T-helper 9 cell (primary cell): ENCODE results near the gene TREML1.

ENCODE experiments used
- DNase-seq: peaks from one replicate; pipeline ENCODE4 v3.0.0-alpha.2; 2020

Gene TREML1

GRCh38 chr6:41177695-41178094, 23.5 kb upstream of the TREML1 start:
- no peak for DNase-seq

DNA sequence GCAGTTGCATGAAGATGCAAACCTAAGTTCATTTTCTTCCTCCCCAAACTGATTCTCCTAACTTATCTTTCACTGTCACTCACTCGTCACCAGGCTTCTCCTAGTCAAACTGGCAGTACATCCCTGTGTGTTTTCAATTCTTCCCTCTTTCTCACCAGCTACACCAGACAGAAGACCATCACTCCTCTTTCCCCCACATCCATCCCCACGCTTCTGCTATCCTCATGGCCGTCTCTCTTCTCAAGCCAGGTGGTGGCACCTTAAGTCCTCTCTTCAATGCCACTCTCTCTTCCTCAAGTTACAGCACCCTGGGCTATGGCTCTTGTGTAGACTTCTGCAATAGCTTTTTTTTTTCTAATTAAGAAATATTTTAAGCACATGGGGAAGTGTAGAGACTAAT, 23.1 kb upstream of the TREML1 start:
- DNase-seq, result no peak

GRCh38 chr6:41176189-41176588, 22.0 kb upstream of the TREML1 start:
- no peak for DNase-seq

DNA sequence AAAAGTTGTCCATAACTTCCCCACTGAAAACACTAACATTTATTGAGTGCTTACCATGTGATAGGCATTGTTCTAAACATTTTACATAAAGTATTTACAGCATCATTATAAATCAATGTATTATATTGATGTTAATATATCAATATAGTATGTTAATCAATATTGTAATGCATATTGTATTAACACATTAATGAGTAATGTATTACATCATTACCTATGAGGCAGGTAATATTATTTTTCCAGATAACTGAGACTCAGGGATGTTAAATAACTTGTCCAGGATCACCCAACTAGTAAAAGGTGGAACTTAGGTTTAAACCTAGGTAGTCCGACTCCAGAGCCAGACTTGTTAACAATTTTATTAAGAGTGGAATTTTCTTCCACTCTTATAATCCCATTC, 20.9 kb upstream of the TREML1 start:
- no peak for DNase-seq

- no peak for DNase-seq
Observed at GRCh38 chr6:41174610-41175009, 20.5 kb upstream of the TREML1 start.

- DNase-seq, result no peak
Observed at GRCh38 chr6:41171908-41172307, 17.8 kb upstream of the TREML1 start.

- no peak for DNase-seq
Observed at GRCh38 chr6:41170547-41171160, 16.5 kb upstream of the TREML1 start.

- no peak for DNase-seq
Observed at GRCh38 chr6:41167173-41167963, 13.2 kb upstream of the TREML1 start.

DNA sequence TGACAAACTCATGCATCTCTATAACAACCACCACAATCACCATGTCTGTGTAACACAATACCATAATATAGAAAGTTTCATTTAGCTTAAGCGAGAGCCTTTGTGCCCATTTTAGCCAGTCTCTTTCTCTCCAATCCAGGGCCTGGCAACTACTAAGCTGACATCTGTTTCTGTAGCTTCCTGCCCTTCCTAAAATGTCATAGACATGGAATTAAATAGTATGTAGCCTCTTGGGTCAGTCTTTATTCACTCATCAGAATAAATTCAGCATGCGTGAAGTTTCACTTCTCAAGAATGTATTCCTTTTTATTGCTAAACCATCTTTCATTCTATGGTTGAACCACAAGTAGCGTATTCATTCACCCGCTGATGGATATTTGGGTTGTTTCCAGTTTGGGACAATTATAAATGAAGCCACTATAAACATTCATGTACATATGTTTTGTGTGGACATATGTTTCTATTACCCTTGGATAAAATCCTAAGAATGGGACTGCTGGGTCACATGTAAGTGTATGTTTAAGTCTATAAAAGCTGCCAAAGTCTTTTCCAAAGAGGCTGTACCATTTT, 10.5 kb upstream of the TREML1 start:
- DNase-seq, result no peak

GRCh38 chr6:41163419-41163717, 9.2 kb upstream of the TREML1 start:
- no peak for DNase-seq

- no peak for DNase-seq
Observed at GRCh38 chr6:41162687-41163418, 8.7 kb upstream of the TREML1 start, which contains the start of gene TREM2. Gene TREM2, minus strand, starts transcription at chr6:41163116. Its CDS starts 34 bp downstream, at chr6:41163082.

- DNase-seq, result no peak
Observed at GRCh38 chr6:41161851-41162552, 7.9 kb upstream of the TREML1 start.

DNA sequence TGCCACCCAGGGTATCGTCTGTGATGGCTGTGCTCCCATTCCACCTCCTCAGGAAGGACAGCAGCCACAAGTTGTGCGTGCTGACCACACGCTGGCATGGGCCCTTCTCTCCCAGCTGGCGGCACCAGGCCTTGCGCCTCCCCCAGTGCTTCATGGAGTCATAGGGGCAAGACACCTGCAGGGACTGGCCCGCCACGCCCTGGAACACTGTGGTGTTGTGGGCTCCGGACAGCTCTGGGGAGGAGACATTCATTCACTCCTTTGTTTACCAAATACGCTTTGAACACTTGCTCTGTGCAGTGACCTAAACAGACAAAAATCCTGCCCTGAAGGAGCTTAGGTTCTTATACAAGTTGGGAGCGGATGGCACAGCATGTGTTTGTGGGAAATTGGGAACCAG, 7.2 kb upstream of the TREML1 start:
- no peak for DNase-seq

DNA sequence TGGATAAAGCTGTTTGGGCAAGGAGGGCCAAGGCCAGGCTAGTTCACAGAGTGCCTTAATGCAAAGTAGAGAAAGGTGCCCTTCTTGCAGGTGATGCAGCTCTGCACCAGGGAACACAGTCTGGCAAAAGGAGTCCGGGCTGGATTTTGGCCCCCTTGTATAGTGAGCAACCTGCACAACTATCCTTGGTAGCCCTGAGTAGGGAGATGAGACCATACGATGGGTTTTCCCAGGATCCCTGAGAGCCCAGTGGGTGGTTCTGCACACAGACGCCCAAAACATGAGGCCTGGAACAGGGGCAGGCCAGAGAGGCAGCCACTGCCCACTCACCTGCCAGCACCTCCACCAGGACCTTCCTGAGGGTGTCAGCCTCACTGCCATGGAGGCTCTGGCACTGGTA, 6.8 kb upstream of the TREML1 start:
- DNase-seq, result no peak

GRCh38 chr6:41159415-41160082, 5.4 kb upstream of the TREML1 start:
- no peak for DNase-seq

DNA sequence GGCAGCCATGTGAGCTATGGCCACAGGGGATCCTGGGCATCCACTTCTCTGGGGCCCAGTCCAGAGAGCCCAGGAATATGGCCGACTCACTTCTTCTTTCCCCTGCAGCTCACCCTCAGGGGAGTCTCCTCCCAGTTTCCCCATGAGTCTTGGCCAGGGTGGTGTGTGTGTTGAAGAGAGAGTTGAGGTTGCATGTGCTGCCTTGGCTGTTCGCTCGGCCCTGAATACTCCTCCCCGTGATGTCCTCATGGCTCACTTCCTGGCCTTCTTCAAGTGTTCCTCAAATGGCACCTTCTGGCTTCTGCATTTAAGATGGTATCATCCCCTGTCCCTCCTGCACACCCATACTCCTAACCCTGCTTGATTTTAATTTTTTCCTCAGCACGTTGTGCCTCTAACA, 3.2 kb upstream of the TREML1 start:
- no peak for DNase-seq

DNA sequence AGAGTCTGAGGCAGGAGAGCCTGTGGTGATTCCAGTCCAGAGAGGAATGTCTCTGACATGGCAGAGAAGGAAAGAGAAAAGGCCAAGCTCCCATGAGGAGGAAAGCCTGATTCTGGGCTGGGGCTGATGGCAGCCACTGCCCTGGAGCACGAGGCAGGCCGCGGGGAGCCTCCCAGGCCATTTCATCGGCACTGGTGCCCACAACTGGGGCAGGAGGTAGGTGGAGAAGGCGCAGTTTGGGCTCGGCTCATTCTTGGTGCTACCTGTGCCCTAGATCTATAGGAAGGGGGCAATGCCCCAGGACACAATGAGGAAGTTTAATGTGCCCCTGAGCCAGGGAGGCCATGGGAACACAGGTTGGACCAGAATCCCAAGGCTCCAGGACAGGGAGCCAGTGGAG, 2.6 kb upstream of the TREML1 start:
- no peak for DNase-seq

- DNase-seq, result no peak
Observed at GRCh38 chr6:41156001-41156400, 1.9 kb upstream of the TREML1 start.

DNA sequence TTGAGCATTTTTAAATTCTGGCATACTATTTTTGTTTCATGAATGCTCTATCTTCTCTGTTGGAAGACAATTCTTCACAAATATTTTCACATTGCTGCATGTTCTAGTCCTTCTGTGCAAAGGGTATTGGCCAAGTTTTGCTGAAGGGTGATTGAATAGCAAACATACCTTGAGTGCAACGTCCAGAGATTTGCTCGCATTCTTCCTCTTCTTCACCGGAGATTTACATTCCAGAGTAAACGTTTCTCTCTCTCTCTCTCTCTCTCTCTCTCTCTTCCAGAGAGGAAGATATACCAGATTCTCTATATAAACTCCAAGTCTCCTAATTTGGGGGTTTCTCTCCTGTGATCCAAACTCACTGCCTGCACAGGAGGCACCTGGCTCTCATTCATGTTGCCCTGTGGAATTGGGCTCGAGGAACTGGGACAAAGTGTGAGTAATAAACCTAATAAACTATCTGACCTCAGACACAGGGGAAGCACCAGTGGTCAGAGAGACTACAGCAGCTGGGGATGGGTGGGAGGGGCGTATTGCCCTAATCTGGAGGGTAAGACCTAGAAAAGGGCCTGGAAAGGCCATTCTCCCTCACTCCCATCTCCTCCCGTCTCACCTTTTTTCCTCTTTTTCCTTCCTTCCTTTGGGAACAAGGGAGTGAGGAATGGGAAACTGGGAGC, 1.1 kb upstream of the TREML1 start:
- DNase-seq, result no peak

- no peak for DNase-seq
Observed at GRCh38 chr6:41153451-41153850, 696 bp downstream of the TREML1 start.

- DNase-seq, result no peak
Observed at GRCh38 chr6:41150671-41151070, 3.5 kb downstream of the TREML1 start.

GRCh38 chr6:41147917-41148316, 6.2 kb downstream of the TREML1 start:
- DNase-seq, result no peak
